Liver (tissue), 3 donors: Measurements from ENCODE around the gene SECTM1.

Experiments used
- EGR1 ChIP-seq, 2 donors: IDR thresholded peaks; 2 replicates each; pipeline ENCODE4 v1.6.1; 2016 to 2018; ENCODE audit warnings: antibody characterized with exemption in 2 of 2, low read depth in 2 of 2
- TF ChIP-seq, protein P1 (sequence below): IDR thresholded peaks from 2 replicates; pipeline ENCODE4 v1.6.1; 2016; ENCODE audit warnings: antibody characterized with exemption
- TF ChIP-seq, protein P2 (sequence below): fragments of 150-350 bp; IDR thresholded peaks from 2 replicates; pipeline ENCODE4 v1.5.1; 2017; ENCODE audit warnings: improper control_type of control experiment, low read depth, low read length; ENCODE audit not compliant: missing input control
- donor health status: healthy.
- donor health status: healthy.

DNA sequence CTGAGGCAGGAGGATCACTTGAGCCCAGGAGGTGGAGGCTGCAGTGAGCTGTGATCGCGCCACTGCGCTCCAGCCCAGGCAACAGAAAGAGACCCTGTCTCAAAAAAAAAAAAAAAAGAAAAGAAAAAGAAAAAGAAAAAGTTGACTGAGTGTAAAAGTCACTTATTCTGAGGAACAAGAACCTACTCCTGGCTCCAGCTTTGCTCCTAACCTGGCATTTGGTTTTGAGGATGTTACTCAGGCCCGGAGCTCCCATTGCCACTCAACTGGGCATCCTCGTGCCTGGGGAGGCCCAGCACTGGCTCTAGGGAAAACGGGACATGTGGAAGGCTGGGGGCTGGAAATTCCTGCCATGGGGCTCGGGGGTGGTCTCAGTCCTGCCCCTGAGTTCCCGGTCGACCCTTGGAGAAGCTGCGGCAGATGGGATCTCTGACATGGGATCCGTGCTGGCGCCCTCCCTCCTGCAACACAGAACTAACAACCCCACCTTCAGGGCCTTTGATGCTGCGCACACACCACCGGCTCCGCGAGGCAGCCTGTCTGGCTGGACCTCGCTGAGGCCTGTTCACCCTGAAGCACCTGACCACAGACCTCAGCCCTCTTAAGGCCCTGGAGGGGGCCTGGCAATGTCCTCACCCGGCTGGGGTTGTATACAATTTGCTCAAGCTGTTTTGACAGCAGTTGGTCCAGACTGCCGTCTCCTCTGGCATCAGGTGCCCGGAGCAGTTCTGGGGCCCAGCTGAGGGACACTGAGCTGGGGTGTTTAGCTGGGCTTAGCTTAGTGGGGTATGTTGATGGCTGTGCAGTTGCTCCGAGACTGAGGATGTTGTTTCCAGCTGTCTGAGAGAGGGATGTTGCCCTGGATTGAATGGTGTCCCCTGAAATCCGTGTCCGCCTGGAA, 28.5 kb downstream of the SECTM1 start:
- TF ChIP-seq, protein P1, sequence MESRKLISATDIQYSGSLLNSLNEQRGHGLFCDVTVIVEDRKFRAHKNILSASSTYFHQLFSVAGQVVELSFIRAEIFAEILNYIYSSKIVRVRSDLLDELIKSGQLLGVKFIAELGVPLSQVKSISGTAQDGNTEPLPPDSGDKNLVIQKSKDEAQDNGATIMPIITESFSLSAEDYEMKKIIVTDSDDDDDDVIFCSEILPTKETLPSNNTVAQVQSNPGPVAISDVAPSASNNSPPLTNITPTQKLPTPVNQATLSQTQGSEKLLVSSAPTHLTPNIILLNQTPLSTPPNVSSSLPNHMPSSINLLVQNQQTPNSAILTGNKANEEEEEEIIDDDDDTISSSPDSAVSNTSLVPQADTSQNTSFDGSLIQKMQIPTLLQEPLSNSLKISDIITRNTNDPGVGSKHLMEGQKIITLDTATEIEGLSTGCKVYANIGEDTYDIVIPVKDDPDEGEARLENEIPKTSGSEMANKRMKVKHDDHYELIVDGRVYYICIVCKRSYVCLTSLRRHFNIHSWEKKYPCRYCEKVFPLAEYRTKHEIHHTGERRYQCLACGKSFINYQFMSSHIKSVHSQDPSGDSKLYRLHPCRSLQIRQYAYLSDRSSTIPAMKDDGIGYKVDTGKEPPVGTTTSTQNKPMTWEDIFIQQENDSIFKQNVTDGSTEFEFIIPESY, result no peak
- TF ChIP-seq EGR1 (IDR thresholded peaks at IDR 0.05; ENCODE audit: low read depth in 2 of 2), result no peak
- TF ChIP-seq, protein P2, sequence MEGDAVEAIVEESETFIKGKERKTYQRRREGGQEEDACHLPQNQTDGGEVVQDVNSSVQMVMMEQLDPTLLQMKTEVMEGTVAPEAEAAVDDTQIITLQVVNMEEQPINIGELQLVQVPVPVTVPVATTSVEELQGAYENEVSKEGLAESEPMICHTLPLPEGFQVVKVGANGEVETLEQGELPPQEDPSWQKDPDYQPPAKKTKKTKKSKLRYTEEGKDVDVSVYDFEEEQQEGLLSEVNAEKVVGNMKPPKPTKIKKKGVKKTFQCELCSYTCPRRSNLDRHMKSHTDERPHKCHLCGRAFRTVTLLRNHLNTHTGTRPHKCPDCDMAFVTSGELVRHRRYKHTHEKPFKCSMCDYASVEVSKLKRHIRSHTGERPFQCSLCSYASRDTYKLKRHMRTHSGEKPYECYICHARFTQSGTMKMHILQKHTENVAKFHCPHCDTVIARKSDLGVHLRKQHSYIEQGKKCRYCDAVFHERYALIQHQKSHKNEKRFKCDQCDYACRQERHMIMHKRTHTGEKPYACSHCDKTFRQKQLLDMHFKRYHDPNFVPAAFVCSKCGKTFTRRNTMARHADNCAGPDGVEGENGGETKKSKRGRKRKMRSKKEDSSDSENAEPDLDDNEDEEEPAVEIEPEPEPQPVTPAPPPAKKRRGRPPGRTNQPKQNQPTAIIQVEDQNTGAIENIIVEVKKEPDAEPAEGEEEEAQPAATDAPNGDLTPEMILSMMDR, result no peak
